ENCODE measurements around the gene TXNDC2. TPM values are rescaled to one million over a fixed set of nuclear protein-coding genes. Genes with fewer than 3 reads are reported as not detected.

Gene TXNDC2
- total RNA-seq, 1 donor from 2014 or later = 0.49 TPM

- intact Hi-C loops (cut with DNase I) = no loop called here
- no peak overlapping the region for H3K27ac ChIP-seq
- H3K27me3 ChIP-seq = no peaks in the 10 kb centered on the region
- no peak for TF ChIP-seq CTCF (IDR thresholded peaks at IDR 0.05)
- TF ChIP-seq POLR2AphosphoS5 (IDR thresholded peaks at IDR 0.05; ENCODE audit: insufficient read depth in 1 of 2, low read depth in 1 of 2) = no peak
- no peak for TF ChIP-seq POLR2A (IDR thresholded peaks at IDR 0.05)
- H3K9me3 ChIP-seq = no peaks in the 10 kb centered on the region
- DNase-seq (ENCODE audit: extremely low spot score in 2 of 2) = no peak
- H3K4me1 ChIP-seq = peaks cover 32% of the 10 kb centered on the region
- no peak overlapping the region for H3K4me3 ChIP-seq
- peaks cover 0 to 33% of the 10 kb centered on the region in 2 donors for H3K36me3 ChIP-seq
Observed at GRCh38 chr18:9934274-9934673, 48.5 kb downstream of the TXNDC2 start.

Small RNAs within 50 kb of the gene (small RNA-seq; reads per million reads assigned to genes)
- gene RNA5SP449 (not detected), gene RNA5SP450 (1.7 reads per million, percentile 52 among the genes with 10 or more reads in this experiment)

Other genes starting within 250 kb of the TXNDC2 start
- gene RAB31, start 177.7 kb upstream of the TXNDC2 start, total RNA-seq = 26.0 TPM
- gene VAPA, start 28.0 kb downstream of the TXNDC2 start, total RNA-seq = 210 TPM